GM18526 (cell line): ENCODE results near the gene ACP7.

Source experiments
- POLR2A ChIP-seq: IDR thresholded peaks from 3 replicates; pipeline ENCODE4 v1.6.1; 2011; ENCODE audit not compliant: insufficient read length; ENCODE audit errors: extremely low read depth

The ACP7 gene

DNA sequence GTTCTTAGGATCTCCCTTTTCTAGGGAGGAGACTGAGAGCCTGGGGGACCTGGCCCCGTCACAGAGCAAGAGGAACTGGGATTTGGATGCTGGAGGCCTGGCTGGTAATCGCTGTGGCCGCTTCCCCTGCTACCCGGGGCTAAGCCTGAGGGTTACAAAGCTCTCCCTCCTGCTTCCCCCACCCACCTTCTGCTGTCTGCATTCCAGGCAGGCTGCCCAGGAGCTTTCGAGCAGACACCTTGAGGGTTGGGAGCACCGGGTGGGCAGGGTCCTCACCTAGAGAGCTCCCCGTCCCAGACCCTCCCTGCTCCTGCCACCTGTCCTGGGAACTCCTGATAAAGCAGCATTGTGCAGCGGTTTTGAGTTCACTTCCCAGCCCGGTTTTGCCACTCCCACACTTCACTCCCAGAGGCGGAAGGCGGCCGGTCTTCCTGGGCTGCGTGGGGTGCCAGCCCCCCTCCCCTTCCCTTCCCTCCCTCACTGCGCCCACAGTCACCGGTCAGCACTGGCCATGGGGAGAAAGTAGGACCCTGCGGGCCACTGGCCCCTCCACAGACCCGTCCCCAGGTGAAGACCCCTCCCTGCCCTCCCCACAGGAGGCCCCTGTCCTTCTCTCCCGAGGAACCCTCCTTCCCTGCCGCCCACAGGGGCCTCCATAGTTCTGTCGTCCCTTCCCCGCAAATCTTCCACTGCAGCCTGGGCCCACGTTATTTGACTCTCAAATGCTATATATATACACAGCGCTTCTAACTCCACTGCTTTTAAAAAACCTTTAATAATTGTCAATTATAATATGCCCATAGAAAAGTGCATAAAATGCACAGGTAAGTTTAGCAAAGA is 49.5 kb downstream of the ACP7 start:
- no peak for TF ChIP-seq POLR2A

DNA sequence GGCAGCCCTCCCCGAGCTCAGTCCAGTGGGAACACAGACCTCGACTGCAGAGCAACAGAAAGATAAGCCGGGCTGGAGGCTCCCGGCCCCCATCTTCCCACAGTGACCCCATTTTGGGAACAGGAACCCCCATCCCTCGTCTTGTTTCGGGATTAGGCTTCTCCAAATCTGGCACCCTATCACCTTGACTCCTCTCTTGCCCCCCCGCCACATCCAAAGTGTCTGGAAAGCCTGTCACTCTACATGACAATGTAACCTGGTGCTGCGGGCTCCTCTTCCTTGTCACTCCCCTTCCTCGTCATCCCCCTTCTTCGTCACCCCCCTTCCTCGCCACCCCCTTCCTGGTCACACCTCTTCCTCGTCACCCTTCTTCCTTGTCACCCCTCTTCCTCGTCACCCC is 51.5 kb downstream of the ACP7 start:
- TF ChIP-seq POLR2A, result no peak

DNA sequence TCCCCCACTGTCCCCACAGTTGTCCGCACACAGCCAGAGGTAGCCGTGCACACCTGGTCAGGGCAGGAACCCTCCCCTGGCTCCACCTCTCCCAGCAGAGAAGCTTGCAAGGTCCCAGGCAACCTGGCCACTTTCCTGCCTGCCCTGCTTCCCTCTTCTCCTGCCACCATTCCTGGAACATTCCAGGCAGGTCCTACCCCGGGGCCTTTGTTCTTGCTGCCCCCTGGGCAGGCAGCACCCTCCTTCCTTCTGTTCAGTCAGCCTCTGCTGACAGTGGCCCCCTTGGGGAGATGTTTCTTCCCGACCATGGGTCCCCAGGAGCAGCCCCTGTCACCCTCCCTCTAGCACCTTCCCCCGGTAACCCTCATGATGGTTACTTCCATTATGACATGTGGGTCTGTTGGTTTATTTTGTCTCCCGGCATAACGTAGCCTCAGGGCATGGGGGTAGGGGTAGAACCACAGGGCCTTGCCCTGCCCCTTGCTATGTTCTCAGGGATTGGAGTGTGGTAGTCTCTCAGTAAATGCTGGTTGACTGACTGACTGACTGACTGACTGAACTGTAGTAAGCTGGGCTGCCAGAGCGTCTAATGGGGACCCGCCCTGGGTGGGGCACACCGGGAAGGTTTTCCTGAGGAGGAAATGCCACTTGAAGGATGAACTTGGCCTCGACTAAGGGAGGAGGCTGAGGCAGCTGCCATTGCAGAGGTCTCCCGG is 52.2 kb downstream of the ACP7 start:
- no peak for TF ChIP-seq POLR2A

DNA sequence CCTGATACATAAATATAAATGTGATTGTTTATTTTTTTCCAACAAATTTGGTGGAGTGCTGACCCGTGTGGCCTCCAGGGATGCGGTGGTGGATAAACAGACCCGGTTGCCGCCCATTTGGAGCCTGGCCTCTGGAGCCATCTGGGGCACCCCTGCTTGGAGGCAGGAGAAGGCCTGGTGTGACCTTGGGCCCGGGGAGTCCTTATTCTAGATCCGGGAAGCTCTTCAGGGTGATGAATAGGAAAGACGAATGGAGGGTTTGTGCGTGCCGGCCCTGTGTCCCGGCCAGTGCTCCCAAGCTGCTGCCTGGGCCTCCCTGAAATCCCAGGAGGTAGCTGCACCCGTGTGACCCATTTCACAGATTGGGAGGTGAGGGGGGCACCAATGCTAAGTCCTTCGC is 53.0 kb downstream of the ACP7 start:
- no peak for TF ChIP-seq POLR2A

DNA sequence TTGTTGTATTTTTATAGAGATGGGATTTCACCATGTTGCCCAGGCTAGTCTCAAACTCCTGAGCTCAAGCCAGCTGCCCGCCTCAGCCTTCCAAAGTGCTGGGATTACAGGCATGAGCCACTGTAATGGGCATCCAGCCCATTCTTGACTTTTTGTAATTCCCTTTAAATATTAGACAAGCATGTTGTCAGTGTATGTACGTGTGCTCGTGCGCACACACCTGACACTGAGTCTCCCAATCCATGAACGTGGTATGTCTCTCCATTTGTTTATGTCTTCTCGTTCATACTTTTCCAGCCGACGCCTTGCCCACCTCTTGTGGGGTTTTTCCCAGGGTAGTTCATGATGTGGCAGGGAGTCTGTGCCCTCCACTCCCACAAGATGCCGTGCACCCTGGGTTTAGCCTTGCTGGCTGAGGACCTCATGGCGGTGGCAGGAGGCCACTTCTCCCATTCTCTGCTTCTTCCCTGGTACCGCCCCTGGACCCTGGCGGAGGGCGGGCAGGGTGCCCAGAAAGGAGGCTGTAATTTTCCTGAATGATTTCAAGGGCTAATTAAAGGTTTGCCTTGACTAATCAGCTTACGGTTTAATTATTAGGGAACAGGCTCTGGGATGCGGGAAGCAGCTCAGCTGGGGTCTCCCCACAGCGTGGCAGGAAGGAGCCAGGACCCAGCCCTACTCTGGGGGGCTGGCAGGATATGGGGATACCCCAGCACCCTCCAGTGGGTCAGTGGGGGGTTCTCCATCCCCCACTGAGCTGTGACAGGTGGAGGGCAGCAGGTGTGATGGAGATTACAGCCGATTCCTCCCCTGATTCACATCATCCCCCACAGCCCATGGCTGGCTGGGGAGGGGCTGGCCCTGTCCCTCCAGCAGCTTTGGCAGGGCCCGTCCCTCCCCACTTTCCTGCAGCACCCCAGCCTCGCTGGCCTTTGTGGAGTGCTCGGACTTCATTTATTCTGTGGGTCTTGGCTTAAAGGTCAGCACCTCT is 54.3 kb downstream of the ACP7 start:
- TF ChIP-seq POLR2A, result no peak

DNA sequence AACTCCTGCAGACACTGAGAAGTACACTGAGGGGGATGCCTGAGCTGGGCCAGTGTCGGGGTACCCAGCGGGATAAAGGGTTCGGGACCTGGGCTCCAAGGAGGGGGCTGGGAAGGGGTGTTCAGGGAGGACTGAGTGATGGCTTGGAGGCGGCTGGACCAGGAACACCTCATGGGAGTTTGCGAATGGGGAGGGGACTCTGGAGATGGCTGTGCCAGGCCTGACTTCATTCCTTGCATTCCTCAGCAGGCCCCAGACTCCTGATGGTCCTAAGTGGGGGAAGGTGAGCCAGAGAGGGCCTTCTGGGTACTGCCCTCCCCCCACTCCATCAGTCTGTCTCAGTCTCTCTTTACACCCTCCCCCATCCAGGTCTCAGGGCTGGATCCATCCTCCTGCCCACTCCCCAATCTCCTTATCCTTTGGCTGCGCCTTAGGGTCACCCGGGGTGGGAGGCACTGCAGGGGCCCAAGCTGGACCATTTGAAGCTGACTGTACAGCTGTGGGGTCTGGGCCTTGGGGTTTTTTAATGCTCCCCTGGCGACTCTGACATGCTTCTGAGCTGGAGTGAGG is 55.2 kb downstream of the ACP7 start:
- TF ChIP-seq POLR2A, result no peak

DNA sequence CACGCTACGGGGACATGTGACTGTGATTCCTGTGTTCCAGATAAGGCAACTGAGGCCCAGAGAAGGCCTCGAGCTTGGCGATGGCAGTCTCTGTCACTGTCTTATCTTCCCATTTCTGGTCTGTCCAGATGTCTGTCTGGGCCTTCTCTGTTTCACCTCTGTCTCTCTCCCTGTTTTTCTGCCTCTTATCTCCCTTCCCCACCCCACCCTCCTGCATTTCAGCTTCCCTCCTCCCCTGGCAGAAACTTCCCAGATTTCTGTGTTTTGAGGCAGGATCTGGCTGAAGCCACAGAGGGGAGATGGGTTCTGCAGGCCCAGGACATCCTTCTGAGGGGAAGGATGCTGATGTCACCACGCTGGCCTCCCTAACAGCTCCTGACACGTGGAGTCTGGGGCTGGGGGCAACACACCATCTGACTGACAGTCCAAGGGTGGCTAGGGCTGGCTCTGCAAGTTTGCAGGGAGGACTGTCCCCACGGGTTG is 55.8 kb downstream of the ACP7 start:
- TF ChIP-seq POLR2A, result no peak

DNA sequence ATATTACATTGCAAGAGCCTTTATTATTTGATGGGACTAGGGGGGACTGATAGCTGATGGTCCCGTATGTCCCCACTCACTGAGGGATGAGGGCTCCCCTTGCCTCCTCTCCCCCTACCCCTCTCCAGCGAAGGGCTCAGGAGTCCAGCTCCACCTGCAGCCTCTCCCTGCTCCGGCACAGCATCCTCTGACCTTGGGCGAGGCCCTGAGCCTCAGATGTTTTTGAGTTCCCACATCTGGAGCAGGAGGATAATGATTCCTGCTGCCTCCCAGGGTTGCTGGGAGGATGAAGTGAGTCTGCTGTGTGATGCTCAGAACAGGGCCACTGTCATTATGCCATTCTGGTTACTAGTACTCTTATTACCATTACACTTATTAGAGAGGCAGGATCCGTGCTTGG is 56.4 kb downstream of the ACP7 start:
- TF ChIP-seq POLR2A, result no peak

DNA sequence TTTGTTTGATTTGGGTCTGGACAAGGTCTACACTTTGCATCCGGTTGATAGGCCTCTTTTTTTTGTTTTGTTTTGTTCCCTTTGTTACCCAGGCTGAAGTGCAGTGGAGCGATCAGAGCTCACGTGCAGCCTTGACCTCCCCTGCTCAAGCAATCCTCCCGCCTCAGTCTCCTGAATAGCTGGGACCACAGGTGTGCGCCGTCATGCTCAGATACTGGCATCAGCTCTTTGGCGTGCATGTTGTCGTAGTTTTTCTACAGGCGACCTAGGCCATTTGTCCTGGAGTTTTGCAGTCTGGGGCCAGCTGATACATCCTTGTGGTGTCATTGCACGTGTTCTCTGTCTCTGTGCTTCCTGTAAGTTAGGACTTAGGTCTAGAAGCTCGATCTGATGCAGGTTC is 57.8 kb downstream of the ACP7 start:
- TF ChIP-seq POLR2A, result no peak

DNA sequence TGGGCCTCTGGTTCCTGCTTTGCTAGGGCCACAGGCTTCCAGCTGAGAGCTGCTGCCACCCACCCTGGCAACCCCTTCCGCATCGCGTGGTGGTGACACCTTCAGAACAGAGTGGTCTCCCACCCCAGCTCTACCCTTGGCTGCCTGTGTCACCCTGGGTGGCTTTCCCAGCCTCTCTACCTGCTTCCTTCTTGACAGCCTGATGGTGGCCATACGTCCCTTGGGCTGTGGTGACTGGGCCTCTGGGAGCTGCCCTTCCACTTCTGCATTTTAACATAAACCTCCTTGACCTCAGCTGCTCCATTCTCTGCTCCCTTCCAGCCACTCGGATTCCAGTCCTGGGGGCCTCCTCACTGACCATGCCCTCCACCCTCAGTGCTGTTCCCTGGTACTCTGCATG is 58.5 kb downstream of the ACP7 start:
- TF ChIP-seq POLR2A, result no peak

DNA sequence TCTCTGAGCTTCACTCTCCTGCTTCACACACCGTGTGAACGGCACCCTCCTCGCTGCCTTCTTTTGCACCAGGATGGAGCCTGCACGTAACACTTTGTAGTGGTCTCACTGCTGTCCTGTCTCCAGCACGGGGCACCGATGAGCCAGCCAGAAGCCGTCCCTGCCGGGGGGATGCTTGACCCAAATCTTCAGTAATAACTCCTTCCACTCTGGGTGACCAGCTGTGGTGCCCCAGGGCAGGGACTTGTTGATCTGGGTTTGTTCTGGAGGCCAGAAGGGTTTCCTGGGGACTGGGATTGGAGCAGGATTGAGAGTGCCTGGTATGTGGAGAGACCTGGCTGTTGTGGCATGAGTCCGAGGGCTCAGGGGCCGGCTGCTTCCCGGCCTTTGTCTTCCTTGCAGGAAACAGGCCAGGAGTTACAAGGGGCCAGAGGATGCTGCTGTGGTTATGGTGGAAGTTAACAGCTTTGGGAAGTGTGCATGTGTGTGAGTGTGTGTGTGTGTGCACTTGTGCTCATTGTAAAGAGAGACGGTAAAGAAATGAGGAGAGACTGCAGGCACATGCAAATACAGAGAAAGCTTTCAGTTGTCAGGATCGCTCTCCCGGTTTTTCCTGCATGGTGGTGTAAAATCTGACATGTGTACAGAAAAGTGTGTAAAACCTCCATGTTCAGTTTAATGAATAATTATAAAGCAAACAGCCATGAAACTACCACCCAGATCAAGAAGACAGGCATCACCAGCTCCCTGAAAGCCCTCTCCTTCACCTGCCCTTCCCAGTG is 60.3 kb downstream of the ACP7 start:
- no peak for TF ChIP-seq POLR2A

DNA sequence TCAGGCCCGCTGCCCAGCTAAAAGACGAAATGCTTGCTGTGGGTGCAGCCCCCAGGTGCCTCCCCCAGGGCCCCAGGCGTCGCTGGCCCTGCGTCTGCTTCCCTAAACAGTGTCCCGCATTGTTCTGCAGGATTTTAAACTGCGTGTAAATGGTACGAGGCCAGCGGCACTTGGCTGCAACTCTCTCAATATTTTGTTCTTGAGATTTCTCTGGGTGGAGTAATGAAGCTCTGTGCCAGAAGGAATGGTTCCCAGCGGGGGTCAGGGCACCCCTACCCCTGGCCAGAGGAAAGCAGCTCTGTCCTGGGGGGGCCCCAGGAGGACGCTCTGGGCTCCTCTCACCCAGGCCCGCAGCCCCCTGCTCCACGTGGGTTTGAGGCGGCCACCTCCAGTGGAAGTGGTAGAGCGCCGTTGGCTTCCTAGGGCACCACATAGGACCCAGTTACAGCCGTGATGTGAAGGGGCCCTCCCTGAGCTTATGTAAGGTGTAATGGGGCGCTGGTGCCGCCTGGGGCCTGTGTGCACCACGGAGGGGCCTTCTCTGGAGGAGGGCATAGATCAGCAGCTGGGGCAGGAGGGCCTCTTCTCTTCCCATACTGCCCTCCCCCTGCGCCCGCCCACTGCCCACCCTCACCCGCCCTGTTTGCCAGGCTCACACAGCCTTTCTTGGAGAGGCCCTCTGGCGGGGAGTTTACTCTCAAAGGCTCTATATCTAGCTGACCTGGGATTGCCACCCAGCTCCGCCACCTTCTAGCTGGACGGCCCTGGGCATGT is 61.2 kb downstream of the ACP7 start:
- TF ChIP-seq POLR2A, result no peak

DNA sequence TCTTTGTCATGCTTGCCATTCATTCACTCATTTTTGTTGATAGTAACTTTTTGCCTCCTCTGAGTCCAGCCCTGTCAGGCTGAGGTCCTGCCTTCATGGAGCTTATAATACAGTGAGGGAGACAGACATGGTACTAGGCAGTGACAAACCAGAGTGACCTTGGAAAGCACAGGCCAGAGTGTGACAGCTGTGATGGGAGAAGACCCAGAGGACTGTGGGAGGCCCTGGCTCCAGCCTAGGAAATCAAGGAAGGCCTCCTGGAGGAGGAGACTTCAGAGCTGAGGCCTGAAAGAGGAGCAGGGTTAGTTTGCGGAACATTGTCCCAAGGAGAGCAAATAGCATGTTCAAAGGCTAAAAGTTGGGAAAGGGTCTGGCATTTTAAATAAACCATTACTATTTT is 61.9 kb downstream of the ACP7 start:
- TF ChIP-seq POLR2A, result no peak

DNA sequence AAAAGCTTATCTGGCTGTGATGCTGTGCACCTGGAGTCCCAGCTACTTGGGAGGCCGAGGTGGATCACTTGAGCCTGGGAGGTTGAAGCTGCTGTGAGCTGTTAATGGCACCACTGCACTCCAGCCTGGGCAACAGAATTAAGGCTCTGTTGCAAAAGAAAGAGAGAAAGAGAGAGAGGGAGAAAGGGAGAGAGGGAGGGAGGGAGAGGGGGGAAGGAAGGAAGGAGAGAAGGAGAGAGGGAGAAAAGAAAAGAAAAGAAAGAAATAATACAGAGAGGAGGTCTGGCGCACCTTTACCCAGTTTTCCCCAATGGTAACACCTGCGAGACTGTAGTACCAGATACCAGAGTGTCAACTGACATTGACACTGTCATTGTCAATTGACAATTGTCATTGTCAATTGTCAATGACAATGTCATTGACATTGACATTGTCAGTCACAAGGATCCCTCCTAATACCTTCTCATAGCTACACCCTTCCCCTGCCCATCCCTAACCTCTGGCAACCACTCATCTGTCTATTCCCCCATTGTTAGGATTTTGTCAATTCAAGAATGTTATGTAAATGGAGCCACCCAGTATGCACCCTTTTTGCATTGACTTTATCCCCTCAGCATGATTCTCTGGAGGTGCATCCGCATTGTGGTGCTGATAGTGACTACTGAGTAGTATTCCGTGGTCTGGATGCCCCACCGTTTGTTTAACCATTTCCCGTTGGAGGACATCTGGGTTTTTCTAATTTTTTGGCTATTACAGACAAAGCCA is 62.7 kb downstream of the ACP7 start:
- no peak for TF ChIP-seq POLR2A
